H1 (cell line): ENCODE results near the gene DOLK. TPM values are rescaled to one million over a fixed set of nuclear protein-coding genes. Genes with fewer than 3 reads are reported as not detected.

Source experiments
- CTCF ChIA-PET: fragments of 300-600 bp; sonication (Branson Sonifier 250); formaldehyde crosslinking; loops from one replicate; lab custom pipeline; 2021; ENCODE audit not compliant: partially characterized antibody; lab: Charles Lee
- POLR2A ChIA-PET: fragments of 300-600 bp; sonication (Branson Sonifier 250); formaldehyde crosslinking; loops from one replicate; lab custom pipeline; 2021; ENCODE audit warnings: inconsistent platforms; ENCODE audit not compliant: partially characterized antibody; lab: Charles Lee
- DNase-seq, 2 experiments: peaks; one replicate each; pipeline versions ENCODE4 v3.0.0 to v3.0.0-alpha.2; 2010 to 2022; ENCODE audit warnings: low spot score in 2 of 2, low read depth in 1 of 2, mixed read lengths in 1 of 2
- FAIRE-seq: peaks from 2 replicates; lab custom pipeline; 2011; peaks lifted over from hg19 to GRCh38; lab: Jason Lieb, UNC
- H2AFZ ChIP-seq: 2 replicates; pipeline ENCODE4 v1.8.1; 2012; ENCODE audit warnings: low read length, inconsistent platforms
- H2AK5ac ChIP-seq: 2 replicates; pipeline ENCODE4 v1.6.1; 2013; ENCODE audit warnings: low read depth, low read length
- H2BK120ac ChIP-seq: replicated peaks from 2 replicates; pipeline ENCODE3; 2013; ENCODE audit warnings: low read depth, low read length, inconsistent platforms
- H2BK12ac ChIP-seq: 2 replicates; pipeline ENCODE4 v1.6.1; 2013; ENCODE audit warnings: low read depth, low read length
- H2BK15ac ChIP-seq: 2 replicates; pipeline ENCODE4 v1.6.1; 2013; ENCODE audit warnings: low read length
- H2BK20ac ChIP-seq: 2 replicates; pipeline ENCODE4 v1.6.1; 2013; ENCODE audit warnings: low read length
- H2BK5ac ChIP-seq: 2 replicates; pipeline ENCODE4 v1.6.1; 2013; ENCODE audit warnings: low read depth, low read length
- H3K14ac ChIP-seq: 2 replicates; pipeline ENCODE4 v1.6.1; 2013; ENCODE audit warnings: inconsistent platforms; ENCODE audit not compliant: insufficient read length
- H3K18ac ChIP-seq: 2 replicates; pipeline ENCODE4 v1.6.1; 2013; ENCODE audit warnings: low read length; ENCODE audit errors: extremely low read depth
- H3K23ac ChIP-seq: 2 replicates; pipeline ENCODE4 v1.6.1; 2013; ENCODE audit warnings: inconsistent platforms; ENCODE audit not compliant: insufficient read length
- H3K23me2 ChIP-seq: 2 replicates; pipeline ENCODE4 v1.6.1; 2013; ENCODE audit warnings: low read depth, low read length
- H3K27ac ChIP-seq: 2 replicates; pipeline ENCODE4 v1.6.1; 2011; ENCODE audit warnings: low read depth, low read length, inconsistent platforms
- H3K27me3 ChIP-seq, 4 experiments: replicated peaks in 1 of 4; 1 replicate in 1 of 4; 2 replicates in 3 of 4; pipeline versions ENCODE4 v1.6.1 to v1.8.1; 2011 to 2013; ENCODE audit warnings: low read length in 3 of 4, mild to moderate bottlenecking in 3 of 4, inconsistent platforms in 2 of 4, mixed read lengths in 2 of 4, moderate library complexity in 1 of 4; ENCODE audit not compliant: control insufficient read depth in 3 of 4, insufficient read depth in 3 of 4; ENCODE audit errors: extremely low read depth in 1 of 4
- H3K36me3 ChIP-seq, 4 experiments: 2 replicates each; pipeline versions ENCODE4 v1.6.1 to v1.8.1; 2011 to 2013; ENCODE audit warnings: mild to moderate bottlenecking in 4 of 4, low read length in 3 of 4, moderate library complexity in 2 of 4, control low read depth in 1 of 4, inconsistent platforms in 1 of 4; ENCODE audit not compliant: insufficient read depth in 4 of 4, control insufficient read depth in 2 of 4
- H3K4ac ChIP-seq: replicated peaks from 2 replicates; pipeline ENCODE3; 2013; ENCODE audit warnings: low read length, low read depth, mixed read lengths, inconsistent platforms; ENCODE audit not compliant: insufficient read length
- H3K4me1 ChIP-seq, 4 experiments: replicated peaks in 1 of 4; 1 replicate in 1 of 4; 2 replicates in 3 of 4; pipeline versions ENCODE4 v1.6.1 to v1.8.1; 2011 to 2013; ENCODE audit warnings: low read length in 3 of 4, inconsistent platforms in 2 of 4, mixed read lengths in 1 of 4; ENCODE audit not compliant: insufficient read depth in 4 of 4, control insufficient read depth in 3 of 4
- H3K4me2 ChIP-seq, 2 experiments: 2 replicates each; pipeline versions ENCODE4 v1.6.1 to v1.8.1; 2011 to 2013; ENCODE audit warnings: low read depth in 2 of 2, low read length in 2 of 2, control low read depth in 1 of 2, inconsistent platforms in 1 of 2, mild to moderate bottlenecking in 1 of 2; ENCODE audit not compliant: insufficient read depth in 1 of 2
- H3K4me3 ChIP-seq, 4 experiments: fragments of 200-600, 300-600 bp in 1 of 4; sonication (generic), shearing (Covaris generic), sonication (Bioruptor Twin) in 1 of 4; 2 replicates each; pipeline versions ENCODE4 v1.5.1 to v1.8.1; 2011 to 2016; ENCODE audit warnings: low read length in 4 of 4, low read depth in 3 of 4, control low read depth in 2 of 4, inconsistent platforms in 2 of 4, mild to moderate bottlenecking in 2 of 4, mixed read lengths in 1 of 4, moderate library complexity in 1 of 4; ENCODE audit not compliant: insufficient read depth in 2 of 4; ENCODE audit errors: extremely low read depth in 1 of 4
- H3K56ac ChIP-seq: replicated peaks from 2 replicates; pipeline ENCODE3; 2013; ENCODE audit warnings: low read depth, mild to moderate bottlenecking, mixed read lengths, low read length, inconsistent platforms; ENCODE audit not compliant: insufficient read length
- H3K79me1 ChIP-seq: 2 replicates; pipeline ENCODE4 v1.6.1; 2013; ENCODE audit warnings: low read depth, low read length, control low read depth
- H3K79me2 ChIP-seq, 2 experiments: 2 replicates each; pipeline versions ENCODE4 v1.6.1 to v1.8.1; 2012 to 2013; ENCODE audit warnings: low read length in 2 of 2, mild to moderate bottlenecking in 2 of 2, inconsistent platforms in 1 of 2; ENCODE audit not compliant: insufficient read depth in 2 of 2, control insufficient read depth in 1 of 2
- H3K9ac ChIP-seq, 4 experiments: replicated peaks in 1 of 4; 1 replicate in 1 of 4; 2 replicates in 3 of 4; pipeline versions ENCODE4 v1.6.1 to v1.8.1; 2011 to 2013; ENCODE audit warnings: low read depth in 3 of 4, low read length in 3 of 4, control low read depth in 2 of 4, mild to moderate bottlenecking in 2 of 4, moderate library complexity in 2 of 4, inconsistent platforms in 1 of 4; ENCODE audit errors: extremely low read depth in 1 of 4
- H3K9me3 ChIP-seq, 2 experiments: 2 replicates each; pipeline versions ENCODE4 v1.6.1 to v1.8.1; 2012 to 2013; ENCODE audit warnings: mild to moderate bottlenecking in 2 of 2, moderate library complexity in 2 of 2, control low read depth in 1 of 2, inconsistent platforms in 1 of 2, low read depth in 1 of 2, low read length in 1 of 2, mixed read lengths in 1 of 2; ENCODE audit not compliant: insufficient read depth in 2 of 2
- H4K20me1 ChIP-seq, 2 experiments: replicated peaks in 1 of 2; 2 replicates each; pipeline versions ENCODE3 to v1.8.1; 2011 to 2013; ENCODE audit warnings: inconsistent platforms in 2 of 2, low read length in 2 of 2, mild to moderate bottlenecking in 1 of 2; ENCODE audit not compliant: insufficient read depth in 2 of 2, control insufficient read depth in 1 of 2
- H4K5ac ChIP-seq: 2 replicates; pipeline ENCODE4 v1.6.1; 2013; ENCODE audit warnings: low read length, low read depth, mixed read lengths, inconsistent platforms; ENCODE audit not compliant: insufficient read length
- H4K8ac ChIP-seq: 2 replicates; pipeline ENCODE4 v1.8.0; 2013; ENCODE audit warnings: mild to moderate bottlenecking, moderate library complexity, low read length, inconsistent platforms; ENCODE audit not compliant: insufficient read depth; ENCODE audit errors: extremely low read depth
- H4K91ac ChIP-seq: replicated peaks from 2 replicates; pipeline ENCODE3; 2013; ENCODE audit warnings: low read length, mixed read lengths, inconsistent platforms; ENCODE audit not compliant: insufficient read length
- POLR2AphosphoS5 ChIP-seq: IDR thresholded peaks from 2 replicates; pipeline ENCODE4 v1.6.1; 2011; ENCODE audit warnings: low read depth, low read length
- RNF2 ChIP-seq: fragments of 200-900, 300-1000 bp; sonication (generic); IDR thresholded peaks from 2 replicates; pipeline ENCODE4 v1.7.1; 2016; ENCODE audit warnings: borderline replicate concordance, low read depth, mild to moderate bottlenecking, antibody characterized with exemption, low read length; ENCODE audit not compliant: poor library complexity, severe bottlenecking; ENCODE audit errors: missing control alignments
- WGBS, 2 experiments: shearing (Covaris generic) in 1 of 2; methylation state at CpG; one replicate each; pipeline versions ENCODE4 v1.1.6 to v1.1.7; 2013 to 2015; ENCODE audit warnings: low lambda C conversion rate in 2 of 2, mixed read lengths in 2 of 2, inconsistent platforms in 1 of 2, low coverage in 1 of 2, missing lambda C conversion rate in 1 of 2; ENCODE audit not compliant: insufficient replicate concordance in 2 of 2, insufficient coverage in 1 of 2, insufficient read length in 1 of 2; ENCODE audit errors: extremely low coverage in 1 of 2, missing lambda C conversion rate in 1 of 2; 5-methylcytosine and 5-hydroxymethylcytosine counted together
- polyA plus RNA-seq, 7 experiments: library from polyadenylated mRNA; depleted of rRNA in 3 of 7; stranded (reverse) in 5 of 7; unstranded in 2 of 7; fragments of >200 nt in 5 of 7; fragments of 200-250 nt in 2 of 7; gene quantifications; 1 replicate in 5 of 7; 2 replicates in 1 of 7; 4 replicates in 1 of 7; pipeline versions ENCODE4 v1.2.1 to v1.2.3, GENCODE V29; 2011 to 2013; ENCODE audit warnings: missing spikeins in 2 of 7, mixed read lengths in 2 of 7
- total RNA-seq: library from RNA; stranded (reverse); fragmentation: NEBNext Ultra II Directional; extraction: Animal tissue kit (Norgen Biotek cat#: 25700); gene quantifications from 2 replicates; pipeline ENCODE4 v1.2.1, GENCODE V29; 2021

DOLK gene
- total and polyA plus RNA-seq, 2 of the 8 experiments (the other 6 are each of a cell fraction or from before 2014, with no cell fraction given) = 17.2 to 44.3 TPM

DNA sequence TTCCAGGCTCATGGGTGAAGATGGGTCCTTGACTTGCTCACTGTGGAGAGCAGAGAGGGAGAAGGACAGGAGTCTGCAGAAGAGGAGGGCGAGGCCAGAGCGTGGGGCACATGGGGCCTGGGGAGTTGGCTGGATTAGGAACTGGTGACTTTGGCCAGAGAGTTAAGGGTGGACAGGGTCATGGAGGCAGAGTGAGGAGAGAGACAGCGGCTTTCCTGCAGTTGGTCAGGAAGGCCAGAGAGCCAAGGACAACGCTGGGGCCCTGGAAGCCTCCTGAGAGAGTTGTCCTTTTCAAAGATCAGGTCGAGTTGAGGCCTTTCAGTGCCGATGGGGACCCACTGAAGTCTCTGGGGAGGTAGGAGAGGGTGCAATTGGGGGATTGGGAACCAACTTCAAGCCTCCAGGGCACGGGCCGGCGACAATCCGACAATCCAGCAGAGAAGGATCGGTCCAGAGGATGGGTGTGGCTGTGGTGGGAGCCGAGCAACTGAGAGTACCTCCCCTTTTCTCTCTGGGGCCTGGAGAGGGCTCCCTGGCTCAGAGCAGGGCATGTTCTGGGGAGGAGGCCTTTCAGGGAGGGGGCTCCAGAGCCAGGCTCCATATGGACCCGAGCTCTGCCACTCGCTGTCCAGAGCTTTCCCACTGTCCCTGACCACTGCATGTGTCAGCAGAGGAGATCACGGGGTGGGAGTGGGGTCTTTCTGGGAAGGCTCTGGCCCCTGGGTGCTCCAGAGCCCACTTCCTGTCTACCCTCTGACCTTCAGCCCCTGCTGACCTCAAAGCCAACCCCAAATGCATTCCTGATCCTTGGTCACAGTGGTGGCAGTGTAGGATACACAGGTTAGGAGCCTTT is 34.1 kb downstream of the DOLK start:
- Histone ChIP-seq H3K36me3 (peaks cover 9 to 50% (median 42%) of the 10 kb centered on the region in 4 experiments), H4K5ac (no peak overlapping the region)
- 0 out of 2 replicates have a peak, but pooled peaks have one; percentile 23 for TF ChIP-seq POLR2AphosphoS5
- TF ChIP-seq RNF2 = no peak
- TF ChIP-seq, all 59 proteins: peak for 1
- Histone ChIP-seq H3K4me3 (no peak overlapping the region), H2BK20ac (peak overlapping the region; percentile 90; the same call in 1 of the 2 replicates), H4K91ac (no peak overlapping the region), H2BK15ac (peak overlapping the region; percentile 55; the same call in 1 of the 2 replicates), H2BK120ac (no peak overlapping the region), H3K18ac (peak overlapping the region; percentile 71), H3K4me2 (peak overlapping the region in 1 of 2 experiments; percentile 46; a peak in 1 of 4 replicates), H3K23me2 (no peaks in the 10 kb centered on the region), H3K4me1 (peaks cover 0 to 24% (median 18%) of the 10 kb centered on the region in 4 experiments; a peak in 6 of 7 replicates), H3K56ac (no peak overlapping the region), H3K79me1 (peaks cover 15% of the 10 kb centered on the region), H3K23ac (no peak overlapping the region), H3K9ac (no peak overlapping the region), H3K27me3 (no peaks in the 10 kb centered on the region), H2BK5ac (peak overlapping the region; percentile 90), H3K14ac (no peak overlapping the region), H4K20me1 (peaks cover 27 to 34% of the 10 kb centered on the region in 2 experiments), H2BK12ac (peak overlapping the region; percentile 99), H3K27ac (peak overlapping the region; percentile 73), H4K8ac (no peak overlapping the region), H3K9me3 (no peaks in the 10 kb centered on the region), H3K4ac (no peak overlapping the region), H2AFZ (no peak overlapping the region), H3K79me2 (peaks cover 0 to 60% of the 10 kb centered on the region in 2 experiments; a peak in 2 of 4 replicates), H2AK5ac (peak overlapping the region; percentile 76)
- no peak for DNase-seq
- ChIA-PET POLR2A (interaction anchor here (1.3 to 1.9 kb wide), 2 partner anchors 7 to 8 kb away, joined by 3 to 14 read pairs; partner anchors contain the start of gene PHYHD1), CTCF (interaction anchor here (1.0 to 3.9 kb wide), 4 partner anchors 15 to 20 kb away, joined by 3 to 26 read pairs (median 14); no protein-coding TSS in a partner anchor)
- FAIRE-seq = no peak
- WGBS, 2 experiments = 91% methylated on average over 15 of the region's 15 CpGs; no CpG with 5 or more reads in 1 of the 2 experiments
